Stimulated activated CD8-positive, alpha-beta memory T cell treated with anti-CD3 and anti-CD28 coated beads, Interleukin-4, amount 100 ng/mL, for 1 hour (primary cell): ENCODE results near the gene FXN.
"Not testable (repeated sequence)": the region's sequence is repeated elsewhere in the genome, so short reads cannot be mapped to it uniquely, and the experiment has no call there.

Source experiments
- DNase-seq, 2 donors: peaks; one replicate each; pipeline ENCODE4 v3.0.0-alpha.2; 2020; ENCODE audit warnings: low read depth in 2 of 2, low spot score in 1 of 2

Gene FXN

DNA sequence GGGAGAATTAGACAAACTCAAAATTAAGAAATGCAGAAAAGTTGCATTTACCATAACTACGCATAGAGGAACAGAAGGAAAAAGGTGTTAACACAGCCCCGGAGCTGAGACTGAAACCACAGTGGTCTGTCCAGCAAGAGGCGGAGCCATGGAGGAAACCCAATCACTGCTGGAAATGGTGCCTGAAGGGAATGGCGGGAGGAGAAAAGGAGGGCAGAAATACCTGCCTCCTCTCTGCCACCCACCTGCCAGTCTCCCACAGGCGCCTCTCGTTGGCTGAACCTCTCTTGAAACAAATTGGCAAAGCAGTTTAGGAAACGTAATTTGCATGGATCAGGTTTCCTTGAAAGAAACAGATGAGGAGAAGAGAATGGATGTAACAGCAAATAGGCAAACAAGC is 11.9 kb upstream of the FXN start:
- no peak for DNase-seq

GRCh38 chr9:69027355-69028097 is 8.0 kb upstream of the FXN start:
- DNase-seq, result peak in 1 of 2 donors; percentile 6

GRCh38 chr9:69028754-69029153 is 6.8 kb upstream of the FXN start:
- DNase-seq, result no peak

GRCh38 chr9:69029535-69029934 is 6.0 kb upstream of the FXN start:
- no peak for DNase-seq

GRCh38 chr9:69030851-69031645 is 4.5 kb upstream of the FXN start:
- DNase-seq, result no peak

- DNase-seq, result no peak
Measured at GRCh38 chr9:69034071-69034470, 1.5 kb upstream of the FXN start.

GRCh38 chr9:69036309-69036708 is 757 bp downstream of the FXN start:
- DNase-seq, result no peak

GRCh38 chr9:69036799-69037198 is 1.2 kb downstream of the FXN start:
- DNase-seq, result no peak

GRCh38 chr9:69040646-69041045 is 5.1 kb downstream of the FXN start:
- no peak for DNase-seq

DNA sequence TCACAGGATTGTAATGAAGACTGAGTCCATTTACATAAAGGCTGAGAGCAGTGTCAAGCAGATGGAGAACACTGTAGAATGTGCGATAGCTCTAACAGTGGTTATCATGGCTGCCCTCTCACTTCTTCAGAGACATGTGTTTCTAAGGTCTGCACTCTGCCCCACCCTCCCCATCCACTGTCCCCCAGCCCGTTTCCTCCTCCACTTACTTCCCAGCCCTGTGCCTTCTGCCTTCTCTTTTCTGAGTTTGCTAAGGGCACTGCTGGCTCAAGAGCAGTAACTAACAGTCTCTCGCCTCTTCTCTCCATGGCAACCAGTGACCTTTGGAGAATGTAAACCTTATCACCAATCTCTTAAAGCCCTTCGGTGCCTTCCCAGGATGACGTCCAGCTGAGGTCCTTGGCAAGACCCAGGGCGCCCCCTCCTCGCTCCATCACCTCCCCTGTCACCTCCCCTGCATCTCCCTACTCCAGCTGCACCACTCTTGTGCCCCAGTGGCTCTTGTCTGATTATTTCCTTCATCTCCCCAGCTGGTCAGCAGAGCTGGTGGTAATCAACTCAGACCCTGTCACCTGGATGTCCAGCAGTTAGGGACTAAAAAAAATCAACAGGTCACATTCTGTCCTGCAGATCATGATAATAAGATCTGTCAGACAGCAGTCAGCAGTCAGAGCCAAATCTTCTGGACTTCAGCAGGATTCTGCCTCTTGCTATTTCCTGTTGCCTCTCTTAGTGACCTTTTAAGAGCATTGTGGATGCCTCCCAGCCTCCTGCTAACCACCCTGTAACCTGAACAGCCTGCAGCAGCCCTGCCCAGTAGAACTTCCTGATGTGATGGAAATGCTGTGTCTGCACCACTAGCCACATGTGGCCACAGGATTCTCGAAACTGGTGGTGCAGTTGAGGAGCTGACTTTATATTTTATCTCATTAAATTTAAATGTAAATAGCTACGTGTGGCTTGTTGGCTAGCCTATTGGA is 9.0 kb downstream of the FXN start:
- DNase-seq, result no peak

GRCh38 chr9:69045821-69046220 is 10.3 kb downstream of the FXN start:
- no peak for DNase-seq

- no peak for DNase-seq
Measured at GRCh38 chr9:69046723-69047122, 11.2 kb downstream of the FXN start.

GRCh38 chr9:69047371-69047770 is 11.8 kb downstream of the FXN start:
- no peak for DNase-seq

DNA sequence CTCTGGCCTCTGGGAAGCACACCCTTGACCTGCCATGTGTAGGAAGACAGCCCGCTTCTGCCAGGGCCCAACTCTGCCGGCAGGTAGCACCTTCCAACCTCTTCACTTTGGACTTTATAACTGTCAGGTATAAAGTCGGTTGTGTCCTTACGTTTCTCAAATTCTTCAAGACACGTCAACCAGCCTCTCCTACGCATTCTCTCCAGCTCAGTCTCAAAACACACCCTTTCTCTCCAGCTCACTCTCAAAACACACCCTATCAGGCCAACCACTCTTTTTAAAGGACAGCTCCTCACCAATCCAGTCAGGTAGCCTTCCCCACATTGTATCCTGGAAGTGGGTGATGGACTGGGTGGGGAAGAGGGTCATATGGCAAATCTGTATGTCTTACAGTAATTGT is 13.5 kb downstream of the FXN start:
- DNase-seq, result no peak

- DNase-seq, result not testable (repeated sequence)
Measured at GRCh38 chr9:69050936-69051335, 15.4 kb downstream of the FXN start.

DNA sequence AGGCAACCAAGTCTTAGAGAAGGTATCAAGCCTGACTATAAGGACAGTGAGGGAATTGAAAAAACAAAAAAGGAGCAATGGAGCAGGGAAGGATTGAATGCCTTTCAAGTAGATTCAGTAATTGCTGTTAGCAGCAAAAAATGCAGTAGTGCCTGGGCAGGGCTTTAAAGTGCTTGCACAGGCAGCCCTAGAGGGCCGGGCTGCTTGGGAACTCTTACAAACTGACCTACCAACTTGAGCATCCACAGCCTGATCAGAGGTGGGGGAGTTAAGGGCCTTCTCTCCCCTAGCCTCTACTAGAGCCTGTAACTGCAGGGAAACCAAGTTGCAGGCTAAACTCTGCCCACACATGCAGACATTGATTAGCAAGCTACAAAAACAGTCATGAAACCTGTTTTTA is 19.4 kb downstream of the FXN start:
- no peak for DNase-seq

GRCh38 chr9:69056191-69056815 is 20.8 kb downstream of the FXN start:
- no peak for DNase-seq

- no peak for DNase-seq
Measured at GRCh38 chr9:69058101-69058500, 22.5 kb downstream of the FXN start.

GRCh38 chr9:69060766-69061165 is 25.2 kb downstream of the FXN start:
- no peak for DNase-seq

- DNase-seq, result no peak
Measured at GRCh38 chr9:69062195-69062594, 26.6 kb downstream of the FXN start.

DNA sequence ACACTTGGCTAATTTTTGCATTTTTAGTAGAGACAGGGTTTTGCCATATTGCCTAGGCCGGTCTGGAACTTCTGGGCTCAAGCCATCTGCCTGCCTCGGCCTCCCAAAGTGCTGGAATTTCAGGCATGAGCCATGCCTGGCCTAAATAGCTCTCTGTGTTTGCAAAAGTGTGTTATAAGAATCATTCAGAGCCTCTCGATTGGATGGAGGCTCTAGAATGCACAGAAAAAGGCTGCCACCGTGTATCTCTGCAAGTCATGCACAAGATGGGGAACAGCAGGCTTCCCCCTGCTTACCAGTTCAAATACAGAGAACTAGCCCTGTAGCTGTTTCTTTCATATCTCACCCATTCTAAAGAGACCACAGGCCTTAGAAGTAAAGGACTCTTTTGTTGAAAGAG is 28.3 kb downstream of the FXN start:
- DNase-seq, result no peak
